Nephron progenitor cell (in vitro differentiated cells): ENCODE measurements around the gene TAPBP.

Source experiments
- DNase-seq: peaks from one replicate; pipeline ENCODE4 v3.0.0; 2021
- H3K27ac Mint-ChIP-seq: 2 replicates; pipeline ENCODE4 v1.8.0; 2021; ENCODE audit warnings: mild to moderate bottlenecking, moderate library complexity, mixed read lengths
- H3K27me3 Mint-ChIP-seq: 2 replicates; pipeline ENCODE4 v1.8.0; 2021; ENCODE audit warnings: mild to moderate bottlenecking, low read depth, mixed read lengths; ENCODE audit not compliant: poor library complexity
- H3K36me3 Mint-ChIP-seq: 2 replicates; pipeline ENCODE4 v1.8.0; 2021; ENCODE audit warnings: low read depth, mixed read lengths
- H3K4me1 Mint-ChIP-seq: 2 replicates; pipeline ENCODE4 v1.8.0; 2021; ENCODE audit warnings: mixed read lengths
- H3K4me3 Mint-ChIP-seq: 2 replicates; pipeline ENCODE4 v1.8.0; 2021; ENCODE audit warnings: mild to moderate bottlenecking, moderate library complexity, mixed read lengths
- H3K9me3 Mint-ChIP-seq: 2 replicates; pipeline ENCODE4 v1.8.0; 2021; ENCODE audit warnings: mild to moderate bottlenecking, moderate library complexity, mixed read lengths
- TF ChIP-seq, protein P1 (sequence below): fragments of 200-600 bp; sonication (generic); IDR thresholded peaks from 2 replicates; pipeline ENCODE4 v1.5.0; 2021; ENCODE audit warnings: antibody characterized with exemption

Gene TAPBP

GRCh38 chr6:33254591-33254990 lies 59.3 kb downstream of the TAPBP start:
- Mint-ChIP-seq H3K27ac (no peak overlapping the region), H3K4me1 (peaks cover 23% of the 10 kb centered on the region), H3K36me3 (peaks cover 63% of the 10 kb centered on the region), H3K9me3 (peaks cover 6% of the 10 kb centered on the region), H3K4me3 (no peak overlapping the region), H3K27me3 (peaks cover 2% of the 10 kb centered on the region)
- DNase-seq, result no peak
- TF ChIP-seq, protein P1, sequence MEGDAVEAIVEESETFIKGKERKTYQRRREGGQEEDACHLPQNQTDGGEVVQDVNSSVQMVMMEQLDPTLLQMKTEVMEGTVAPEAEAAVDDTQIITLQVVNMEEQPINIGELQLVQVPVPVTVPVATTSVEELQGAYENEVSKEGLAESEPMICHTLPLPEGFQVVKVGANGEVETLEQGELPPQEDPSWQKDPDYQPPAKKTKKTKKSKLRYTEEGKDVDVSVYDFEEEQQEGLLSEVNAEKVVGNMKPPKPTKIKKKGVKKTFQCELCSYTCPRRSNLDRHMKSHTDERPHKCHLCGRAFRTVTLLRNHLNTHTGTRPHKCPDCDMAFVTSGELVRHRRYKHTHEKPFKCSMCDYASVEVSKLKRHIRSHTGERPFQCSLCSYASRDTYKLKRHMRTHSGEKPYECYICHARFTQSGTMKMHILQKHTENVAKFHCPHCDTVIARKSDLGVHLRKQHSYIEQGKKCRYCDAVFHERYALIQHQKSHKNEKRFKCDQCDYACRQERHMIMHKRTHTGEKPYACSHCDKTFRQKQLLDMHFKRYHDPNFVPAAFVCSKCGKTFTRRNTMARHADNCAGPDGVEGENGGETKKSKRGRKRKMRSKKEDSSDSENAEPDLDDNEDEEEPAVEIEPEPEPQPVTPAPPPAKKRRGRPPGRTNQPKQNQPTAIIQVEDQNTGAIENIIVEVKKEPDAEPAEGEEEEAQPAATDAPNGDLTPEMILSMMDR, result no peak

DNA sequence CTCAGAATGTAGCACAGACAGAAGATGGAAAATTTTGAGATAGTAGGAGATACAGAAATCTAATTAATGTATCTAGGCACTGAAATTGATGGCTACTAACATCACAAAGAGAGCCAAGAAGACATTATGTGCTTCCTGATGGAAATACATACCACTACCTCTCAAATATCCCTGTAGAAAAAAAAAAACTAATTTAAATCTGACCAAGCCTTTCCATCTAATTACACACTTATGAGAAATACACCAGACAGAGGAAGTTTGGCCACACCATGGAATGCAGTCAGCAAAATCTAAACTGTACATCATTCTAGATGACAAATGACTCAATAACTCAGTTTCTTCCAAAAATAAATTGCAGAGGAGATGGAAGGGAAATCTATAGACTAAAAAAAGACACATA lies 61.1 kb downstream of the TAPBP start:
- Mint-ChIP-seq H3K4me1 (peaks cover 36% of the 10 kb centered on the region), H3K36me3 (peaks cover 51% of the 10 kb centered on the region), H3K9me3 (peaks cover 6% of the 10 kb centered on the region), H3K4me3 (no peak overlapping the region), H3K27me3 (peaks cover 2% of the 10 kb centered on the region), H3K27ac (no peak overlapping the region)
- TF ChIP-seq, protein P1, result no peak
- DNase-seq, result no peak

DNA sequence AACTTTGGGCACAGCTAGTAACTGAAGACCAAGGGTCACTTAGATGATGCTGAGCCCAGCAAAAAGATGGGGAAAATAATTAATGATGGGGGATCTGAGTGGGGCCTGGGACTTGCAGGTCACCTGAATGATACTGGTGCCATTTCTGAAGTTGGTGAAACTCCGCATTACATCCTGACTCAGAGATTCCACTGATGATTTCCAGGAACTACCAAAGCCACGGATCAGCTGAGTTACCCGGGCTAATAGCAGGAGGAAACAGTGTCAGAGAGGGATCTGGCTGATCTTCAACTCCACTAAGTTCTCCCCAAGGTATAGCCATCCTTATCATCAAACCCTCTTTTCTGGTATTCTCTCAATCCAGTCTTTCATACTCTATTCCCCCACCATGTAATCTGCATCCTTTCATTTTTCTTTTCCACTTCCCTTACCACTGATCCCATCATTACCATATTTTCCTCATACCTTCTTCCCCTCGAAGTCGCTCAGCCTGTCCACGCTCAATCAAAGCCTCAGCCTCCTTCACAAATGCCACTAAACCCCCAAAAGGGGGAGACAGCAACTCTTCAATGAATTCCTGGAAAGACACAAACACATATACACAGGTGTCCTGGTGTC lies 62.4 kb downstream of the TAPBP start:
- no peak overlapping the region for H3K27ac Mint-ChIP-seq
- peaks cover 6% of the 10 kb centered on the region for H3K27me3 Mint-ChIP-seq
- no peak for DNase-seq
- peaks cover 38% of the 10 kb centered on the region for H3K36me3 Mint-ChIP-seq
- peaks cover 36% of the 10 kb centered on the region for H3K4me1 Mint-ChIP-seq
- H3K4me3 Mint-ChIP-seq, result no peak overlapping the region
- H3K9me3 Mint-ChIP-seq, result peaks cover 6% of the 10 kb centered on the region
- TF ChIP-seq, protein P1, result no peak

DNA sequence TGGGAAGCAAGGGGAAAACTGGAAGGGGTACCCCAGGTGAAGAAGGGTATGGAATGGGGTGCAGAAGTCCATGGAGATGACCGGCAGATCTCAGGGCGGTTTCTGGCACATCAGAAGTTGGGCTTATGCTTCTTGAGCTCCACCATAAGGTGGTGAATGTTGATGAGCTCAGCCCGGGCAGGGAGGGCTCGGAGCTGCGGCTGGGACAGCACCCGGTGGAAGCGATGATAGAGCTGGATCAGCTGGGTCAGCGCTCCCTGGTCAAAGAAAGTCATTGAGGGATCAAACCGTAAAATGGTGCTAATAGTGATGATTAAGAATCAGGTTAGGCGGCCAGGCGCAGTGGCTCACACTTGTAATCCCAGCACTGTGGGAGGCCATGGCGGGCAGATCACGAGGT lies 63.1 kb downstream of the TAPBP start:
- Mint-ChIP-seq H3K27ac (no peak overlapping the region), H3K4me1 (peaks cover 36% of the 10 kb centered on the region), H3K4me3 (peak overlapping the region; percentile 84), H3K9me3 (peaks cover under 1% of the 10 kb centered on the region), H3K36me3 (peaks cover 32% of the 10 kb centered on the region), H3K27me3 (peaks cover 14% of the 10 kb centered on the region)
- DNase-seq, result no peak
- TF ChIP-seq, protein P1, result no peak

DNA sequence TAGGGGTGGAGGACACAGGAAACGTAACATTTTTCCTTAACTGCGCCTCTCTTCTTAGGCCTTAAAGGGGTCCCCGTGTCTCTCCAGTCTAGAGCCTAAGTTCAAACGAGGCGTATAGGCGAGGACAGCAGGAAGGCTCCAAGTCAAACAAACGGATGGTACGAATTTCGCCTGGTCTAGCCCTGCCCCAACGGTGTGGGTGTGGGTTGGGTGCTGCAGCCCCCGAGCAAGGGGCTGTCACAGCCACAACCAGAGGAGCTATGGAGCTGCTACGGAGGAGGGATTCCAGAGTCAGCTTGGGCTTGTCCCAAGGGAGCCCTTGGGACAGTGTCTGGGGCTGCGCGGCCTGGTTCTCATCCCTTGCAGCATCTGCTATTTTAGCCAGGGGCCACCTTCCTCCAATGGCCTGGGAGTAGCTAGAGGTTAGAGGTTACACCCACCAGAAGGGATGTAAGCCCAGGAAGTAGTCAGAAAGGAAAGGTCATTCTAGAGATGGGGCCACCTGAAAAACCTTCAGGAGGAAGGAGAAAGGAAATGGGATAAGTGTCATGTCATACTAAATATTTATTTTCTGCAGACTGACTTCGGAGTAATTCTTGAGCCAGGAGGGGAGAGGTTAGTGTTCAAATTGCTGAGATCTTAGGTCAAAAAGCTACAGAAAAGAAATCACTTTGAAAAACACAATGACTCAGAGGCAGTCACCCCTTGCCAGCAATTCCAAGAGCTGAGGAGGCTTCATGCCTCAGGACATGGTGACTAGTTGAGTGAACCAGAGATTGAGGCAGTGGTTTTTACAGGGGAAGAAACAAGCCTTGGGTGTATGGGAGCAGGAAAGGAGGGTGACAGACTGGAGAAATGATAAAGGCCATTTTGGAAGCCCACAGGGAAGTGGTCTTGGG lies 63.9 kb downstream of the TAPBP start:
- peaks cover 36% of the 10 kb centered on the region for H3K4me1 Mint-ChIP-seq
- H3K27ac Mint-ChIP-seq, result peak overlapping the region; percentile 93
- TF ChIP-seq, protein P1, result no peak
- H3K9me3 Mint-ChIP-seq, result no peaks in the 10 kb centered on the region
- peak overlapping the region; percentile 84 for H3K4me3 Mint-ChIP-seq
- H3K36me3 Mint-ChIP-seq, result peaks cover 28% of the 10 kb centered on the region
- peak; percentile 36 for DNase-seq
- H3K27me3 Mint-ChIP-seq, result peaks cover 21% of the 10 kb centered on the region
